Hematopoietic multipotent progenitor cell treated with erythropoietin and hydrocortisone succinate and interleukin-3 and kit ligand, for 17 days (in vitro differentiated cells): ENCODE data around the gene GON7.
"Not testable (repeated sequence)": the region's sequence is repeated elsewhere in the genome, so short reads cannot be mapped to it uniquely, and the experiment has no call there.

Experiments
- DNase-seq: peaks from one replicate; pipeline ENCODE4 v3.0.0-alpha.2; 2015; ENCODE audit warnings: low spot score

Gene GON7

DNA sequence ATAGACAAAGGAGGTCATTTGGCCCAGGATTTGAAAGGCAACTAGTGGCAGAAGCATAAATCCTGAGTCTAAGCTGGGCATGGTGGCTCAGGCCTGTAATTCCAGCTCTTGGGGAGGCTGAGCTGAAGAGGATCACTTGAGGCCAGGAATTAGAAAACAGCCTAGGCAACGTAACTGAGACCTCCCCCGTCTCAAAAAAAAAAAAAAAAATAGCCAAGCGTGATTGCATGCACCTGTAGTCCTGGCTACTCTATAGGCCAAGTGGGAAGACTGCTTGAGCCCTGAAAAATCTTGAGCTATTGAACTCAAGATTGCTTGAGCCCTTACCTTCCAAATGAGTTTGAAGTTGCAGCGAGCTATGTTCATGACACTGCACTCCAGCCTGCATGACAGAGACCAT, 7.8 kb downstream of the GON7 start:
- DNase-seq = no peak

DNA sequence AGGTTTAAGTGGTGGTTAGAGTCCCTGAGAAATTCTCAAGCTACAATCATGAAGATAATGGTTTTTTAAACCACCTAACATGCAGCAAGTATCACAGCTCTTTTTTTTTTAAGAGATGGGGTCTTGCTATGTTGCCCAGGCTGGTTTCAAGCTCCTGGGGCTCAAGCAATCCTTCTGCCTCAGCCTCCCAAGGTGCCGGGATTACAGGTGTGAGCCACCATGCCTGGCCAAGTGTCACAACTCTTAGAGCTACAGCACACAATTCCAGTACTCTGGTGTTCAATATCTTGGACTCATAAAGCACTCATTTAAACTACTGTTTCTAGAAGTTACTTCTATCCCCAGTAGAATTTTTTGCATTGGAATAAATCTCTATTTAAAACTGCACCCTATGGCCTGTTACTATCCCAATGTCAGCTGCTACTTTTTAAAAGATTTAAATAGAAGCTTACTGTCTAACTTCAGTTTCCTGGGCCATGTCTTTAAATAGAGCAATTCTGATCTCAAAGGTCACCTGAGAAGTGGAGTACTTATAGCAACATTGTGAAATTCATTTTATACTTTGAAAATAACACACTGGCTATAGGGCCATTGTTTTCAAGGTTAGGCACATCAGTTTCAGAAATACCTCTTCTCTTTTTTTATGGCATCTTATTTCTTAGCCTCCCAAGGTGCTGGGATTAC, 11.4 kb downstream of the GON7 start:
- no peak for DNase-seq

DNA sequence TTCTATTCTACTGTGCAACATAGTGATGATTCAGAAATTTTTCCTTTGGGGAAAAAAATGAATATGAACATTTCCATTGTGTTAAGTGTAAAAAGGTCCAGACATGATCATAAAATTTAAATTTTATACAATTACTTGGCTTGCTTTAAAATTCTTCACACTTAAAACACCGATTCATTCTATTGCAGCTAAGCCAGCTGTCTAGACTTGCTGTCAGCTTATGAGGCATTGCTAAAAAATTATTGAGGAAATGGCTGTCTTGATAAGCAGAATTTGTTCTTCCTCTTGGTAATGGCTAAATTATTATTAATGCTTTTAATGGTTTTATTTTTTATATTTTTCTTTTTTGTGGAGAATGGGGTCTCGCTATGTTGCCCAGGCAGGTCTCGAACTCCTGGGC, 19.9 kb downstream of the GON7 start:
- DNase-seq = no peak

DNA sequence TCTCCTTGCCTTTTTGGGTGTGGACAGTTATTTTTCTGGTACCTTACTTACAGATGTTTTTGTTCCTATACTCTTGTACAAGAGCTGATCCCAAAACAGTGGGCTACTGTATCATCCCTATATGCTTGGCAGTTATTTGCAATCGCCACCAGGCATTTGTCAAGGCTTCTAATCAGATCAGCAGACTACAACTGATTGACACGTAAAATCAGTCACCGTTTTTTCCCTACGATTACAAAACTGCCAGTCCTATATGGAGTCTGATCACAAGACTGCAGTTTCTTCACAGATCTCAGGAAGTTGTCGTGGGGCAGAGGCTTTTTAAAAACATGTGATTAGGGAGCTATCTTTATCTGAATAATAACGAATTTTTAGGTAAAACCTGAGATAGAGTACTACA, 20.4 kb downstream of the GON7 start:
- no peak for DNase-seq

DNA sequence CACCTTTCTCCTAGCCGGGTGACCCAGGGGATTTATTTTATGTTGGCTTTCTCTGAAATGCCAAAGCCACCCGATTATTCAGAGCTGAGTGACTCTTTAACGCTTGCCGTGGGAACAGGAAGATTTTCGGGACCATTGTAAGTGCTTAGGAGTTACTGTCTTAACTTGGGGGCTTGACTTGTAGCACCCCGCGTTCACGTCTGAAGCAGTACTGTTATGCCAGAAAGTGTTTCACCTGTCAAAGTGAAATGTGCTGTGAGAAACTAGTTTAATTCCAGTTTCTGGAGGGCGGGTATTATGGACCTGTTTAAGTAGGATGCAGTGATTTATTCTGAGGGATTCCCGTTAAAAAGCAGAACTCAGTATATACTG, 21.5 kb downstream of the GON7 start:
- no peak for DNase-seq

DNA sequence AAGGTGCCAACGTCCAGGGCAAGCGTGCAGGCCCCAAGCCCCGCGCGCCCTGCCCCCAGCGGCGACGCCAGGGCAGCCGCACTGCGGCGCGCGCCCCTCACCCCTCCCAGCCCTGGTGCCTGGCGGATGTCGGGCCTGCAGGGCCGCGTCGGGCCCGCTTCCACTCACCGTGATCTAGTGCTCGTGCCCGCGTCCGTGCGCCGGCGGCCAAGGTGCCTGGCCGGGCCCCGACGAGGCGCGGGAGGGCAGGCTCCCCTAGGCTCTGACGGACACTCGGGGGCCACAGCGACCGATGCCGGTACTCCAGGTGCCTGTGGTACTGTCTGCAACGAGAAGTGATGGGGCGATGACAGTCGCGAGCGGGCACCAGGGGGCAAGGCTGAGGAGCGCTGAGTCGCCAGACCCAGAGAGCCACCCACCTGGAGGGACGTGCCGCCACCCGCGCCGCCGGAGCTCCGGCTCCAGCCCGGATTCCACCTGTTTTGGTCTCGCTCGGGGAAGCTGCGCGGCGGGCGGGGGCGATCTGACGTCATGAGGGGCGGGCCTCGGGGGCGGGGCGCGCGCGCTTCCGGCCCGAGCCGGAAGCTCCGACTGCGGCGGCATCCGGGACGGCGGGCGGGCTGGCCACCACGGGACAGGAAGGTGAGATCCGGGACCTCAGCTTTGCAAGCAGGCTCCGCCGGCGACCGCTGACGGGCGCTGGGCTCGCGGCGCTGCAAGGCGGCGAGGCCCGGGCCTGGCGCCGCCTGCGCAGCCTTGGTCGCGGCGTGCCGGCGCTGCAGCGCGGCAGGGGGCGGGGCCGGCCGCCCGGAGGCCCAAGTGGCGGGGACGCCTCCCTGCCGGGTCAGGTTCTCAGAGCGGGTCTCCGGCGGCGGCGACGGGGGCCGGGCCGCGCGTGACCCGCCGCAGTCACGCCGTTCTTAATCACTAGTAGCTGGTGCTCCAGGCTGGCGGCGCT, 22.2 kb downstream of the GON7 start, which contains the start of the genes LYSET and MOAP1:
Gene LYSET (plus strand): TSS at position 927 of the 958 bp plus-strand sequence. CDS start 89 bp downstream, outside the sequence.
Gene MOAP1 (minus strand): TSS at position 507 of the 958 bp plus-strand sequence. CDS start 655 bp downstream, outside the sequence.
- peak; percentile 87 for DNase-seq

DNA sequence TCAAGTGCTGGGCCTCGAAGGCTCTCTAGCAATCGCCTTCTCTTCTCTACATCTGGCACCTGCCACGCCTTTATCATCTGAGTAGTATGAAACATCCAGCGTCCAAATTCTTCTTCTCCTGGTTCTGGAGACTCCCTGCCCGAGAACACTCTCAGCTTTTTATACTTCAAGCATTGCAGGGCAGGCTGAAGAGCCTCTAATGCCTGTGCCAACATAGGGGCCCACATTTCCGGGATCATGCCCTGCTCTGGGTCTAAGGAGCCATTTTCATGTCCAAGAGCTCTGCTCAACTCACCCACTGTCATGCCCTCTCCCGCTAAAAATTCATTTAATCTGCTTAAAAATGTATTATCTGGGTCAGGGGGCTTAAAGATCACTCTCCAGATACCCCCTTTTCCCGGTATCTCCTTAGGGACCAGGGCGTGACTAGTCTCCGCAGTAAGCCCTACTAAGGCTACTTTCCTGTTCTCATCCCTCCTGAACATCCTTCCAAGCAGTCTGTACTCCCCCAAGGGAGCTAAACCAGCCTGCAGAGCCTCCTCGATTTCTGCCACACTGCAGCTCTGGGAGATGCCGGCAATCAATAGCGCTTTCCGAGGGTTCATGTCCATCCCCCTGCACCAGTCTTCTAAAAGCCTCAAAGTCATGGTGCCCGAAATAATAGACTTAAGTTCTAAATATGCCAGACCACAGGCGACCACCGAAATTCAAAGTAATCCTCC, 23.1 kb downstream of the GON7 start:
- no peak for DNase-seq

DNA sequence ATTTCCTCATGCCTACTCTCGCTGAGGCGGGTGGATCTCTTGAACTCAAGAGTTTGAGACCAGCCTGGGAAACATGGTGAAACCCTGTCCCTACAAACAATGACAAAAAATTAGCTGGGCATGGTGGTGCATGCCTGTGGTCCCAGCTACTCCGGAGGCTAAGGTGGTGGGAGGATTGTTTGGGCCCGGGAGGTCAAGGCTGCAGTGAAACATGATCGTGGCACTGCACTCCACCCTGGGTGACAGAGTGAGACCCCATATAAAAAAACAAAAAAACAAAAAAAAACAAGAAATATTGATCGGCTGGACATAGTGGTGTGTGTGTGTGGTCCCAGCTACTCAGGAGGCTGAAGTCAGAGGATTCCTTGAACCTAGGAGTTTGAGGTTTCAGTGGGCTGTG, 31.4 kb downstream of the GON7 start:
- DNase-seq = no peak

DNA sequence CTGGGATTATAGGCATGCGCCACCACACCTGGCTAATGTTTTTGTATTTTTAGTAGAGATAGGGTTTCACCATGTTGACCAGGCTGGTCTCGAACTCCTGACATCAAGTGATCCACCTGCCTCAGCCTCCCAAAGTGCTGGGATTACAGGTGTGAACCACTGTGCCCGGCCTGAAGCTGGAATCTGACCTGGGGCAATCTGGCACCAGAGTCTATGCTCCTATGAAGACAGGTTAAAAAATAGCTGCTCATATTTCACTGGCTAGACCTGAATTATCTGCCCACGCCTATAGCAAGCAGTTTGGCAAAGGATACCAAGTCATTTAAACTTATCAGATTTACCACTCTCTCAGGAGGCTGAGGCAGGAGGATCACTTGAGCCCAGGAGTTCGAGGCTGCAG, 32.1 kb downstream of the GON7 start:
- not testable (repeated sequence) for DNase-seq

DNA sequence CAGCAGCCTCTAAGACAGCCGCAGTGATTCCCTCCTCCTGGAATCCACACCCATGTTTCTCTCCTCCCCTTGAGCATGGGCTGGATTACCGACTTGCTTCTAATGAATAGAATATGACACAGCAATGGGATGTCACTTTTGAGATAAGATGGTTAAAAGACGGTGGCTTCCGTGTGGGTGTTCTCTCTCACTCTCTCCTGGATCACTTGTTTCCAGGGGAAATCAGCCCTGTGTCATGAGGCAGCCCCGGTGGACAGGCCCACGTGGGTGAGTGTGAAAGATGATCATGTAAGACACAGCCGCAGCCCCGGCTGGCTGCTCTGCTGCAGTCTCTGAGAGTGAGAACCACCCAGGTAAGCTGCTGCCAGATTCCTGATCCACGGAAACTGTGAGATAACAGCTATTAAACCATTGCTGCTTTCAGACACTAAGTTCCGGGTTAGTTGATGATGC, 32.9 kb downstream of the GON7 start:
- DNase-seq = no peak

DNA sequence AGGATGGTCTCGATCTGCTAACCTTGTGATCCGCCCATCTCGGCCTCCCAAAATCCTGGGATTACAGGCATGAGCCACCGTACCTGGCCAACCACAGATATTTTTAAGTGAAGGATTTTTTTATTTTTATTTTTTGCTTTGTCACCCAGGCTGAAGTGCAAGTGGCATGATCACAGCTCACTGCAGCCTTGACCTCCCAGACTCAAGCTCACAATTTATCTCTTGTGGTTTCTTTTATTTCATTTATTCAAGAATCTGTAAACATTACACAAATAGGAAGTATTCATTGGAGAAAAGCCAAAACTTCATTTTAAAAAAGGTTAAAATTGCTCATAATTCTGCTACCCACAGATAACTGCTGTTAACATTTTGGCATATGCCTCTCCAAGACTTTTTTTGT, 35.5 kb downstream of the GON7 start:
- no peak for DNase-seq

DNA sequence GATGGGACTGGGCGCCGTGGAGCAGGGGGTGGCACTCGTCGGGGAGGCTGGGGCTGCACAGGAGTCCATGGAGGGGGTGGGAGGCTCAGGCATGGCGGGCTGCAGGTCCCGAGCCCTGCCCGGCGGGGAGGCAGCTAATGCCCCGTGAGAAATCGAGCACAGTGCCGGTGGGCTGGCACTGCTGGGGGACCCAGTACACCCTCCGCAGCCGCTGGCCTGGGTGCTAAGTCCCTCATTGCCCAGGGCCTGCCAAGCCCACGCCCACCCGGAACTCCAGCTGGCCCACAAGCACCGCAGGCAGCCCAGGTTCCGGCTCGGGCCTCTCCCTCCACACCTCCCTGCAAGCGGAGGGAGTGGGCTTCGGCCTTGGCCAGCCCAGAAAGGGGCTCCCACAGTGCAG, 36.7 kb downstream of the GON7 start:
- DNase-seq = not testable (repeated sequence)

DNA sequence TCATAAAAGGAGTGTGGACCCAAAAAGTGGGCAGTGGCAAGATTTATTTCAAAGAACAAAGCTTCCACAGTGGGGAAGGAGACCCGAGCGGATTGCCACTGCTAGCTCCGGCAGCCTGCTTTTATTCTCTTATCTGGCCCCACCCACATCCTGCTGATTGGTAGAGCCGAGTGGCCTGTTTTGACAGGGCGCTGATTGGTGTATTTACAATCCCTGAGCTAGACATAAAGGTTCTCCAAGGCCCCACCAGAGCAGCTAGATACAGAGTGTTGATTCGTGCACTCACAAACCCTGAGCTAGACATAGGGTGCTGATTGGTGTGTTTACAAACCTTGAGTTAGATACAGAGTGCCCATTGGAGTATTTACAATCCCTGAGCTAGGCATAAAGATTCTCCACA, 37.2 kb downstream of the GON7 start:
- not testable (repeated sequence) for DNase-seq

DNA sequence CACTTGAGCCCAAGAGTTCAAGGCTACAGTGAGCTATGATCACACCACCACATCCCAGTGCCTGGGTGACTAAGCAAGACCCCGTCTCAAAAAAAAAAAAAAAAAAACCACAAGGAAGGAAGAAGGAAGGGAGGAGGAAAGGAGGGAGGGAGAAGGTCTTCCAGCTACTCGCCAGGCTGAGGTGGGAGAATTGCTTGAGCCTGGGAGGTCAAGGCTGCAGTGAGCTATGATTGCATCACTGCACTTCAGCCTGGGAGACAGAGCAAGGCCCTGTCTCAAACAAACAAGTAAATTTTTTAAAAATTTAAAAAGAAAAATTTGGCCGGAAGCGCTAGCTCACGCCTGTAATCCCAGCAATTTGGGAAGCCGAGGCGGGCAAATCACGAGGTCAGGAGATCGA, 38.3 kb downstream of the GON7 start:
- DNase-seq = not testable (repeated sequence)

DNA sequence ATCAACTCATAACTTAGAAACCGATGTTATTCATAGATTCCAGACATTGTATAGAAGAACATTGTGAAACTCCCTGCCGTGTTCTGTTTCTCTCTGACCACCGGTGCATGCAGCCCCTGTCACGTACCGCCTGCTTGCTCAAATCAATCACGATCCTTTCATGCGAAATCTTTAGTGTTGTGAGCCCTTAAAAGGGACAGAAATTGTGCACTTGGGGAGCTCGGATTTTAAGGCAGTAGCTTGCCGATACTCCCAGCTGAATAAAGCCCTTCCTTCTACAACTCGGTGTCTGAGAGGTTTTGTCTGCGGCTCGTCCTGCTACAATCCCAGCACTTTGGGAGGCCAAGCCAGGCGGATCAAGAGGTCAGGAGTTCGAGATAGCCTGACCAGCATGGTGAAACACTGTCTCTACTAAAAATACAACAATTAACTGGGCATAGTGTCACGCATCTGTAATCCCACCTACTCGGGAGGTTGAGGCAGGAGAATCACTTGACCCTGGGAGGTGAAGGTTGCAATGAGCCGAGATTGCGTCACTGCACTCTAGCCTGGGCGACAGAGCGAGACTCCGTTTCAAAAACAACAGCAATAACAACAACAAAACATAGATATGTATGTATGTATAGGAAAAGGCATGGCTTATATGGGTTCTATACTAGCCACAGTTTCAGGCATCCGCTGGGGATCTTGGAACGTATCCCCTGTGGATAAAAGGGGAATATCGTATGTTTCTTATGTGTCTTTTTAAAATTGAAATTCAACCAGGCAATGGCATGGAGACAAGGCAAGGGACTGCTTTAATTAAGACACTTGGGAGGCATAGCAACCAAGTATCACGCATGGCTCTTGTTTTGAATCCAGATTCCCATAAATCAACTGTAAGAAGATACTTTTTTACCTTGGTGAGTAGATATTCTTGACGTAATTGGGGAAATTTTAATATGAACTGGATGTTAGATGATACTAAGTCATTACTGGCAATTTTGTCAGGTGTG, 41.3 kb downstream of the GON7 start:
- DNase-seq = not testable (repeated sequence)

DNA sequence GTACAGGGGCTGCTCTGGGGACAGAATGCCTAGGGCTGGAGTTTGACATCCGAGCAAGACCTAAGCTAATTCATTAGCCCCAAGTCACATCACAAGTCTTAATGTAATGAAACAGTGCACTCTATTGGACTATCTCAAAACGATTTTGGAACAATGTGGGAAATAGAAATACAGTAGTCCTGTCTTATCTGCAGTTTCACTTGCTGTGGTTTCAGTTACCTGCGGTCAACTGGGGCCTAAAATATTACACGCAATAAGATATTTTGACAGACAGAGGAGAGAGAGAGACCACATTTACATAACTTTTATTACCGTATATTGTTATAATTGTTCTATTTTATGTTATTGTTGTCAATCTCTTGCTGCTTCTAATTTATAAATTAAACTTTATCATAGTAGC, 43.3 kb downstream of the GON7 start:
- no peak for DNase-seq

DNA sequence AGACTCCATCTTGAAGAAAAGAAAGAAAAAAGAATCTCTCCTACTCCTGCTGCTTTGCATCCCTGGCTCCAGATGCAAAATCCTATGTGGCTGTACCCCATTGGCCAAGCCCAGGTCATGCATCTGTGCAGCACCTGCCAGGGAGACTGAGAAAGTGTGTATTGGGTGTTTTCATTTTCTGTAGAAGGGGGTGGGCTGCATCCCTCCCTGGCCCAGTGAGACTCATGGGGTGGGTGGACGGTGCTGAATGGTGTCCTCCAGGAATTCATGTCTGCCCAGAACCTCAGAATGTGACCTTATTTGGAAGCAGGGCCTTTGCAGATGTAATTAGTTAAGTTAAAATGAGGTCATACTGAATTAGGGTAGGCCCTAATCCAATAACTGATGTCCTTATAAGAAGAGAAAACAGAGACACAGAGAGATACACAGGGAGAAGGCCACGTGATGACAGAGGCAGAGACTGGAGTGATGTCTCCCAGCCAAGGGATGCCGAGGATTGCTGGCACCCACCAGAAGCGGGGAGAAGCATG, 45.4 kb downstream of the GON7 start:
- DNase-seq = no peak

DNA sequence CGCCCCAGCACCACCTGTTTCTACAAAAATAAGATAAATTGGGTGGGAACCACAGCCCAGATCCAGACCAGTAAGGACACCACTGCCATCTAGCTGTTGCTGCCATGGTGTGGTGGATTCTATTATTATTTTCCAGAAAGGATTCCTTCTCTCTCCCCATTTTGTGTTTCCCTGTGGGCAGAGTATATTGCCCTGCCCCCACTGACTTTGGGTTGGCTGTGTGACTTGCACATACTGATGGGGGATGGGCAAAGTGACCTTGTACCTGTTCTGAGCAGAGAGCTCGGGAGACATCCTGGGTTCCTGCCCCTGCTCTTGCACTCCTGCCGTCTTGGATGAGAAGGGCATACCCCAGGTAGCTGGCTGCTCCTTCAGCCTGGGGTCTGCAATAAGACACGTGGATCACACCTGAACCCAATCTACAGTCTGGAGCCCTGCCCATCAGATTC, 46.5 kb downstream of the GON7 start:
- no peak for DNase-seq

DNA sequence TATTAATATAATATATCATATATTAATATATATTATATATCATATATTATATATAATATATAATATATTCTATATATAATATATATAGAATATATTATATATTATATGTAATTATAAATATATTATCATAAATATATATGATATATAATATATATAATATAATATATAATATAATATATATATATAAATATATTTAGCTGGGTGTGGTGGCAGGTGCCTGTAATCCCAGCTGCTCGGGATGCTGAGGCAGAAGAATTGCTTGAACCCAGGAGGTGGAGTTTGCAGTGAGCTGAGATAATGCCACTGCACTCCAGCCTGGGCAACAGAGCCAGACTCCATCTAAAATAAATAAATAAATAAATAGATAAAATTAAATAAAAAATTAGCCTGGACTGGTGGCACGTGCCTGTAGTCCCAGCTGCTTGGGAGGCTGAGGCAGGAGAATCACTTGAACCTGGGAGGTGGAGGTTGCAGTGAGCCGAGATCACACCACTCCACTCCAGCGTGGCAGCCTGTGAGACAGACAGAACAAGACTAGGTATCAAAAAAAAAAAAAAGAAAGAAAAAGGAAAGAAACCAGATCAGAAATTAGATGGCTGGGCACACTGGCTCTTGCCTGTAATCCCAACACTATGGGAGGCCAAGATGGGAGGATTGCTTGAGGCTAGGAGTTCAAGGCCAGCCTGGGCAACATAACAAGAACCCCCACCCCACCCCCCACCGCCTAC, 47.1 kb downstream of the GON7 start:
- not testable (repeated sequence) for DNase-seq

DNA sequence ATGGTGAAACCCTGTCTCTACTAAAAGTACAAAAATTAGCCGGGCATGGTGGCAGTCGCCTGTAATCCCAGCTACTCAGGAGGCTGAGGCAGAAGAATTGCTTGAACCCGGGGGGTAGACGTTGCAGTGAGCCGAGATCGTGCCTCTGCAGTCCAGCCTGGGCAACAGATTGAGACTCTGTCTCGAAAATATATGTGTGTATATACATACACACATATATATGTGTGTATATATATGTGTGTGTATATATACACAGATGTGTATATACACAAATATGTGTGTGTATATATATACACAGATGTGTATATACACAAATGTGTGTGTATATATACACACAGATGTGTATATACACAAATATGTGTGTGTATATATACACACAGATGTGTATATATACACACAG, 48.5 kb downstream of the GON7 start:
- not testable (repeated sequence) for DNase-seq
